CD8-positive, alpha-beta memory T cell (primary cell): ENCODE measurements around the gene BIRC6. TPM values are rescaled to one million over a fixed set of nuclear protein-coding genes. Genes with fewer than 3 reads are reported as not detected.

Source experiments
- CTCF ChIA-PET: fragments of 350-600 bp; sonication (Branson Sonifier 250); formaldehyde crosslinking; loops from one replicate; lab custom pipeline; 2021; ENCODE audit warnings: antibody characterized with exemption; lab: Charles Lee
- POLR2A ChIA-PET: fragments of 350-600 bp; sonication (Branson Sonifier 250); formaldehyde crosslinking; loops from one replicate; lab custom pipeline; 2021; ENCODE audit warnings: antibody characterized with exemption; lab: Charles Lee
- DNase-seq, 5 donors: peaks; one replicate each; pipeline versions ENCODE4 v3.0.0 to v3.0.0-alpha.2; 2020 to 2022; ENCODE audit warnings: mixed read lengths in 1 of 5
- H3K27ac ChIP-seq: one replicate; pipeline ENCODE4 v1.7.0; 2013; ENCODE audit warnings: low read depth, mild to moderate bottlenecking, low read length, moderate library complexity
- H3K27me3 ChIP-seq: 2 replicates; pipeline ENCODE4 v1.7.0; 2013; ENCODE audit warnings: low read length, mild to moderate bottlenecking; ENCODE audit not compliant: insufficient read depth, poor library complexity, severe bottlenecking
- H3K36me3 ChIP-seq: 2 replicates; pipeline ENCODE4 v1.7.0; 2013; ENCODE audit warnings: mild to moderate bottlenecking, low read length, moderate library complexity; ENCODE audit not compliant: insufficient read depth
- H3K4me1 ChIP-seq: 2 replicates; pipeline ENCODE4 v1.7.0; 2013; ENCODE audit warnings: mild to moderate bottlenecking, low read length, moderate library complexity; ENCODE audit not compliant: insufficient read depth
- H3K4me3 ChIP-seq: 2 replicates; pipeline ENCODE4 v1.7.0; 2013; ENCODE audit warnings: mild to moderate bottlenecking, low read length
- H3K9me3 ChIP-seq: 2 replicates; pipeline ENCODE4 v1.7.0; 2013; ENCODE audit warnings: mild to moderate bottlenecking, low read length
- H3K27ac Mint-ChIP-seq, 8 donors: one replicate each; pipeline ENCODE4 v1.8.0; 2020 to 2021; ENCODE audit warnings: mixed read lengths in 8 of 8, mild to moderate bottlenecking in 6 of 8, inconsistent platforms in 3 of 8, moderate library complexity in 3 of 8
- H3K27me3 Mint-ChIP-seq, 2 donors: one replicate each; pipeline ENCODE4 v1.8.0; 2020 to 2021; ENCODE audit warnings: mixed read lengths in 2 of 2, mild to moderate bottlenecking in 1 of 2, moderate library complexity in 1 of 2
- H3K36me3 Mint-ChIP-seq, 3 donors: one replicate each; pipeline ENCODE4 v1.8.0; 2020 to 2021; ENCODE audit warnings: mixed read lengths in 3 of 3, inconsistent platforms in 1 of 3, mild to moderate bottlenecking in 1 of 3
- H3K4me1 Mint-ChIP-seq, 3 donors: one replicate each; pipeline ENCODE4 v1.8.0; 2020 to 2021; ENCODE audit warnings: mixed read lengths in 3 of 3, inconsistent platforms in 1 of 3, mild to moderate bottlenecking in 1 of 3
- H3K4me3 Mint-ChIP-seq, 7 donors: one replicate each; pipeline ENCODE4 v1.8.0; 2020 to 2021; ENCODE audit warnings: mixed read lengths in 7 of 7, mild to moderate bottlenecking in 6 of 7, moderate library complexity in 4 of 7, inconsistent platforms in 2 of 7
- H3K9me3 Mint-ChIP-seq, 5 donors: one replicate each; pipeline ENCODE4 v1.8.0; 2020 to 2022; ENCODE audit warnings: mixed read lengths in 5 of 5, mild to moderate bottlenecking in 3 of 5, moderate library complexity in 2 of 5, inconsistent platforms in 1 of 5
- polyA plus RNA-seq: library from polyadenylated mRNA; unstranded; fragments of 300-500 nt; fragmentation: Illumina TruSeq; gene quantifications from one replicate; pipeline ENCODE4 v1.2.3, GENCODE V29; 2021
- total RNA-seq, 2 experiments: library from RNA; stranded (reverse); gene quantifications; one replicate each; pipeline ENCODE4 v1.2.3, GENCODE V29; 2021

The BIRC6 gene
- total and polyA plus RNA-seq, 3 experiments from 2014 or later, result 32.4 to 72.5 (median 71.8) TPM

DNA sequence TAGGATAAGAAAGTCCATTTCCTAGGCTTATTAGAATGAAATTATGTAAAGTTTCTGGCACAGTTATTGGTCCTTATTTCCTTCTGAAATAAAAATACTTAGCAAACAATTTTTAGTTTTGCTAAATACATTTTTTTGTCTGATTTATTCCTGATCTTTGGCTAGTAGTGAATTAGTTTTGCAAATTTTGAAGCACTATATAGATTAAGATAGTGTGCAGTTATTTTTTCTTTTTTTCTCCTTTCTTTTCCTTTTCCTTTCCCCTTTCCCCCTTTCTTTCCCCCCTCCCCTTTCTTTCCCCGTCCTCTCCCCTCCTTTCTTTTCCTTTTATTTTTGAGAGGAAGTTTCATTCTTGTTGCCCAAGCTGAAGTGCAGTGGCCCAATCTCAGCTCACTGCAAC is 59.7 kb downstream of the BIRC6 start:
- H3K4me1 ChIP-seq, result peaks cover 3% of the 10 kb centered on the region
- peak overlapping the region in 2 of 8 donors; percentile 14 to 17 for H3K27ac Mint-ChIP-seq
- CTCF ChIA-PET, result no interaction called here
- H3K4me3 Mint-ChIP-seq, result no peak overlapping the region
- DNase-seq, result no peak
- no peak overlapping the region for H3K27ac ChIP-seq
- peaks cover 20 to 43% (median 34%) of the 10 kb centered on the region in 3 donors for H3K4me1 Mint-ChIP-seq
- H3K27me3 Mint-ChIP-seq, result no peaks in the 10 kb centered on the region
- H3K9me3 Mint-ChIP-seq, result no peaks in the 10 kb centered on the region
- H3K36me3 ChIP-seq, result peaks cover 12% of the 10 kb centered on the region
- H3K9me3 ChIP-seq, result no peaks in the 10 kb centered on the region
- POLR2A ChIA-PET, result no interaction called here
- H3K4me3 ChIP-seq, result no peak overlapping the region
- no peaks in the 10 kb centered on the region for H3K27me3 ChIP-seq
- H3K36me3 Mint-ChIP-seq, result peaks cover 3 to 55% (median 4%) of the 10 kb centered on the region in 3 donors

- no peak for DNase-seq
- Mint-ChIP-seq H3K4me1 (peaks cover 31 to 55% (median 45%) of the 10 kb centered on the region in 3 donors), H3K36me3 (peaks cover 4 to 58% (median 7%) of the 10 kb centered on the region in 3 donors), H3K27me3 (no peaks in the 10 kb centered on the region), H3K4me3 (no peak overlapping the region), H3K27ac (no peak overlapping the region), H3K9me3 (no peaks in the 10 kb centered on the region)
- no peak overlapping the region for H3K4me3 ChIP-seq
- no peaks in the 10 kb centered on the region for H3K9me3 ChIP-seq
- ChIA-PET POLR2A (no interaction called here), CTCF (no interaction called here)
- H3K27ac ChIP-seq, result no peak overlapping the region
- peaks cover 12% of the 10 kb centered on the region for H3K36me3 ChIP-seq
- no peaks in the 10 kb centered on the region for H3K27me3 ChIP-seq
- peaks cover 3% of the 10 kb centered on the region for H3K4me1 ChIP-seq
These were observed 60.8 kb downstream of the BIRC6 start for GRCh38 chr2:32417659-32418058.

DNA sequence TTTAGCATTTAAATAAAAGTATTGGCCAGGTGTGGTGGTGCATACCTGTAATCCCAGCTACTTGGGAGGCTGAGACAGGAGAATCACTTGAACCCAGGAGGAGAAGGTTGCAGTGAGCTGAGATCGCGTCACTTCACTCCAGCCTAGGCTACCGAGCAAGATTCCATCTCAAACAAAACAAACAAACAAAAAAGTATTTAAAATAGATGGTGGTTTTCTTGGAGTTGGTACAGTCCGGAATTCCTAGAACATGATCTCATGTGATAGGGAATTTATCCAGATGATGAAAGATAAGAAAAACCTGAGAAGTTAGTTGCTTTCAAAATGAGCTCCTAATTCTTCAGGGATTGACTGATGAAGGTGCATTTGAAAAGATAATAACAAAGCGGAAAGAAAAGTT is 62.0 kb downstream of the BIRC6 start:
- no peaks in the 10 kb centered on the region for H3K9me3 Mint-ChIP-seq
- Histone ChIP-seq H3K9me3 (no peaks in the 10 kb centered on the region), H3K27me3 (no peaks in the 10 kb centered on the region), H3K36me3 (peaks cover 8% of the 10 kb centered on the region), H3K4me1 (peaks cover 3% of the 10 kb centered on the region), H3K27ac (no peak overlapping the region), H3K4me3 (no peak overlapping the region)
- DNase-seq, result no peak
- no peak overlapping the region for H3K27ac Mint-ChIP-seq
- peaks cover 38 to 63% (median 53%) of the 10 kb centered on the region in 3 donors for H3K4me1 Mint-ChIP-seq
- H3K27me3 Mint-ChIP-seq, result no peaks in the 10 kb centered on the region
- peaks cover 4 to 64% (median 13%) of the 10 kb centered on the region in 3 donors for H3K36me3 Mint-ChIP-seq
- H3K4me3 Mint-ChIP-seq, result no peak overlapping the region
- POLR2A ChIA-PET, result interaction anchor here (0.6 kb wide), 1 partner anchor 1178 kb away, joined by 5 read pairs; no protein-coding TSS in a partner anchor
- CTCF ChIA-PET, result no interaction called here

DNA sequence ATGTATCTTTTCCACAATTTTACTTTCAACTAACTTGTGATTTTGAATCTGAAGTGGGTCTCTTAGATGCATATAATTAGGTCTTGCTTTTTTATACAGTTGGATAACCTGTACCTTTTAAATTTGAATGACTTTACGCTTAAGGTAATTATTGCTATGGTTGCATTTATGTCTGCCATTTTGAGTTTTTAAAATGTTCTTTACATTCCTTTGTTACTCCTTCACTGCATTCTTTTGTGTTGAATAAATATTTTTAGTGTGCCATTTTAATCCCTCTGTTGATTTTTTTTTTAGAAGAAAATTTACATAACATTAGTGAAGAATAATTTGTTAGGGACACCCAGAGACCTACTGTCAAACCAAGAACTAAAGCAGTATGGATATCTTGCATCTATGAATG is 65.3 kb downstream of the BIRC6 start:
- Histone ChIP-seq H3K9me3 (no peaks in the 10 kb centered on the region), H3K27ac (no peak overlapping the region), H3K36me3 (peaks cover 3% of the 10 kb centered on the region), H3K4me1 (peaks cover 21% of the 10 kb centered on the region), H3K4me3 (no peak overlapping the region), H3K27me3 (no peaks in the 10 kb centered on the region)
- H3K4me1 Mint-ChIP-seq, result peaks cover 60 to 83% (median 72%) of the 10 kb centered on the region in 3 donors
- CTCF ChIA-PET, result no interaction called here
- peaks cover 11 to 53% (median 16%) of the 10 kb centered on the region in 3 donors for H3K36me3 Mint-ChIP-seq
- H3K27ac Mint-ChIP-seq, result peak overlapping the region in 2 of 8 donors; percentile 13 to 86
- no peak overlapping the region for H3K4me3 Mint-ChIP-seq
- H3K9me3 Mint-ChIP-seq, result no peaks in the 10 kb centered on the region
- no peak for DNase-seq
- POLR2A ChIA-PET, result no interaction called here
- H3K27me3 Mint-ChIP-seq, result no peaks in the 10 kb centered on the region

DNA sequence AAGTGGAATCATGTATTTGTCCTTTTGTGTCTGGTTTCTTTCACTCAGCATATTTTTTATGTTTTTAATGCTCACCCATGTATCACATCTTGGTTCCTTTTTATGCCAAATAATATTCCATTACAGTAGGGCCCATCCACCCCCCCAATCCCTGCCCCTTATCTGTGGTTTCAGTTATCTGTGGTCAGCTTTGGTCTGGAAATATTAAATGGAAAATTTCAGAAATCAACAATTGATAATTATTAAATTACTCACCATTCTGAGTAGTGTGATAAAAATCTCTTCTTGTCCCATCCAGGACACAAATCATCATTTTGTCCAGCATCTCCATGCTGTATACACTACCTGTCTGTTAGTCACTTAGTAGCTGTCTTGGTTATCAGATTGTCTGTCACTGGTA is 66.7 kb downstream of the BIRC6 start:
- ChIA-PET POLR2A (no interaction called here), CTCF (no interaction called here)
- H3K36me3 Mint-ChIP-seq, result peaks cover 7 to 42% (median 16%) of the 10 kb centered on the region in 3 donors
- no peaks in the 10 kb centered on the region for H3K36me3 ChIP-seq
- H3K4me3 ChIP-seq, result no peak overlapping the region
- H3K9me3 Mint-ChIP-seq, result no peaks in the 10 kb centered on the region
- no peaks in the 10 kb centered on the region for H3K27me3 ChIP-seq
- no peaks in the 10 kb centered on the region for H3K9me3 ChIP-seq
- H3K4me1 Mint-ChIP-seq, result peaks cover 67 to 85% (median 84%) of the 10 kb centered on the region in 3 donors
- H3K4me1 ChIP-seq, result peaks cover 21% of the 10 kb centered on the region
- no peaks in the 10 kb centered on the region for H3K27me3 Mint-ChIP-seq
- H3K27ac Mint-ChIP-seq, result peak overlapping the region in 2 of 8 donors; percentile 0 to 14
- no peak overlapping the region for H3K27ac ChIP-seq
- DNase-seq, result no peak
- no peak overlapping the region for H3K4me3 Mint-ChIP-seq

- H3K27me3 Mint-ChIP-seq, result no peaks in the 10 kb centered on the region
- H3K9me3 Mint-ChIP-seq, result no peaks in the 10 kb centered on the region
- peak overlapping the region in 4 of 7 donors; percentile 8 to 46 (median 16) for H3K4me3 Mint-ChIP-seq
- Histone ChIP-seq H3K36me3 (no peaks in the 10 kb centered on the region), H3K9me3 (no peaks in the 10 kb centered on the region), H3K4me3 (no peak overlapping the region), H3K4me1 (peaks cover 19% of the 10 kb centered on the region), H3K27me3 (no peaks in the 10 kb centered on the region), H3K27ac (no peak overlapping the region)
- H3K36me3 Mint-ChIP-seq, result peaks cover 7 to 43% (median 18%) of the 10 kb centered on the region in 3 donors
- no peak for DNase-seq
- peaks cover 72 to 87% (median 85%) of the 10 kb centered on the region in 3 donors for H3K4me1 Mint-ChIP-seq
- POLR2A ChIA-PET, result no interaction called here
- CTCF ChIA-PET, result no interaction called here
- no peak overlapping the region for H3K27ac Mint-ChIP-seq
These were observed 67.9 kb downstream of the BIRC6 start for GRCh38 chr2:32424739-32425138.

- ChIA-PET CTCF (no interaction called here), POLR2A (interaction anchor here (0.6 kb wide), 1 partner anchor 268 kb away, joined by 3 read pairs; no protein-coding TSS in a partner anchor)
- no peak for DNase-seq
- H3K36me3 ChIP-seq, result peaks cover 2% of the 10 kb centered on the region
- peaks cover 68 to 79% (median 79%) of the 10 kb centered on the region in 3 donors for H3K4me1 Mint-ChIP-seq
- H3K9me3 ChIP-seq, result no peaks in the 10 kb centered on the region
- H3K36me3 Mint-ChIP-seq, result peaks cover 7 to 46% (median 19%) of the 10 kb centered on the region in 3 donors
- H3K4me3 ChIP-seq, result no peak overlapping the region
- no peaks in the 10 kb centered on the region for H3K27me3 Mint-ChIP-seq
- H3K4me1 ChIP-seq, result peaks cover 18% of the 10 kb centered on the region
- H3K27ac ChIP-seq, result no peak overlapping the region
- peak overlapping the region in 5 of 7 donors; percentile 10 to 42 (median 18) for H3K4me3 Mint-ChIP-seq
- H3K27ac Mint-ChIP-seq, result peak overlapping the region in 4 of 8 donors; percentile 20 to 82 (median 57)
- H3K9me3 Mint-ChIP-seq, result no peaks in the 10 kb centered on the region
- H3K27me3 ChIP-seq, result no peaks in the 10 kb centered on the region
These were observed 68.9 kb downstream of the BIRC6 start for GRCh38 chr2:32425719-32426141.

GRCh38 chr2:32427672-32428610 is 71.1 kb downstream of the BIRC6 start:
- Mint-ChIP-seq H3K36me3 (peaks cover 10 to 47% (median 16%) of the 10 kb centered on the region in 3 donors), H3K9me3 (no peaks in the 10 kb centered on the region), H3K4me3 (peak overlapping the region in 1 of 7 donors; percentile 37), H3K27ac (peak overlapping the region in 4 of 8 donors; percentile 15 to 34 (median 24)), H3K27me3 (no peaks in the 10 kb centered on the region), H3K4me1 (peaks cover 55 to 67% (median 66%) of the 10 kb centered on the region in 3 donors)
- H3K27me3 ChIP-seq, result no peaks in the 10 kb centered on the region
- DNase-seq, result no peak
- peaks cover 18% of the 10 kb centered on the region for H3K4me1 ChIP-seq
- peaks cover 10% of the 10 kb centered on the region for H3K36me3 ChIP-seq
- no peaks in the 10 kb centered on the region for H3K9me3 ChIP-seq
- CTCF ChIA-PET, result no interaction called here
- POLR2A ChIA-PET, result no interaction called here
- H3K4me3 ChIP-seq, result no peak overlapping the region
- H3K27ac ChIP-seq, result no peak overlapping the region
